ENCODE measurements around the gene DNAJB8. TPM values are rescaled to one million over a fixed set of nuclear protein-coding genes. Genes with fewer than 3 reads are reported as not detected.

Gene DNAJB8
- total RNA-seq, 4 donors from 2014 or later: not detected

DNA sequence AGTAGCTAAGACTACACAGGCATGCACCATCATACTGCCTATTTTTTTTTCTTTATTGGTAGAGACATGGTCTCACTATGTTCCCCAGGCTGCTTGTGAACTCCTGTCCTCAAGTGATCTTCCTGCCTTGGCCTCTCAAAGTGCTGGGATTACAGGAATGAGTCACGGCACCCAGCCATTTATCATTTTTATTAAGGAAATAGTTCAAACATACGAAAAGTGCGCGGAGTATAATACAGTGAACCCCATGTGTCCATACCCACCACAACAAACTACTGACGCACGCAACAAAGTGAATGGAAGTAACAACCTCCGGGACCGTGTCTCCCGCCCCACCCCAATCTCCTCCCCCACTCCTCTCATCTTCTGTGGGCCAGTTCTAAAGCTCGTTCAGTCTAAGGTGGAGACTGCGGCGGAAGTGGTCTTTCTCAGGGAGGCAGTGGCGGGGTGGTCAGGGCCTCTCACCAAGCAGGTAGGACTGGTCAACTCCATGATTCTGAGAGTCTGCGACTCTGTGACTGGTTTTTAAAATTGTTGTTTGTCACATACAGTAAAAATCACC lies 42.1 kb downstream of the DNAJB8 start:
- no peak for TF ChIP-seq POLR2A (IDR thresholded peaks at IDR 0.05)
- TF ChIP-seq, protein P1, sequence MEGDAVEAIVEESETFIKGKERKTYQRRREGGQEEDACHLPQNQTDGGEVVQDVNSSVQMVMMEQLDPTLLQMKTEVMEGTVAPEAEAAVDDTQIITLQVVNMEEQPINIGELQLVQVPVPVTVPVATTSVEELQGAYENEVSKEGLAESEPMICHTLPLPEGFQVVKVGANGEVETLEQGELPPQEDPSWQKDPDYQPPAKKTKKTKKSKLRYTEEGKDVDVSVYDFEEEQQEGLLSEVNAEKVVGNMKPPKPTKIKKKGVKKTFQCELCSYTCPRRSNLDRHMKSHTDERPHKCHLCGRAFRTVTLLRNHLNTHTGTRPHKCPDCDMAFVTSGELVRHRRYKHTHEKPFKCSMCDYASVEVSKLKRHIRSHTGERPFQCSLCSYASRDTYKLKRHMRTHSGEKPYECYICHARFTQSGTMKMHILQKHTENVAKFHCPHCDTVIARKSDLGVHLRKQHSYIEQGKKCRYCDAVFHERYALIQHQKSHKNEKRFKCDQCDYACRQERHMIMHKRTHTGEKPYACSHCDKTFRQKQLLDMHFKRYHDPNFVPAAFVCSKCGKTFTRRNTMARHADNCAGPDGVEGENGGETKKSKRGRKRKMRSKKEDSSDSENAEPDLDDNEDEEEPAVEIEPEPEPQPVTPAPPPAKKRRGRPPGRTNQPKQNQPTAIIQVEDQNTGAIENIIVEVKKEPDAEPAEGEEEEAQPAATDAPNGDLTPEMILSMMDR (IDR thresholded peaks at IDR 0.05): no peak
- intact Hi-C loops (cut with DNase I): loop anchor here (5.0 to 10.0 kb wide), 3 partner anchors 73 to 420 kb away; no protein-coding TSS in a partner anchor
- WGBS, 2 donors: 86 to 87% methylated on average over 14 of the region's 14 CpGs

DNA sequence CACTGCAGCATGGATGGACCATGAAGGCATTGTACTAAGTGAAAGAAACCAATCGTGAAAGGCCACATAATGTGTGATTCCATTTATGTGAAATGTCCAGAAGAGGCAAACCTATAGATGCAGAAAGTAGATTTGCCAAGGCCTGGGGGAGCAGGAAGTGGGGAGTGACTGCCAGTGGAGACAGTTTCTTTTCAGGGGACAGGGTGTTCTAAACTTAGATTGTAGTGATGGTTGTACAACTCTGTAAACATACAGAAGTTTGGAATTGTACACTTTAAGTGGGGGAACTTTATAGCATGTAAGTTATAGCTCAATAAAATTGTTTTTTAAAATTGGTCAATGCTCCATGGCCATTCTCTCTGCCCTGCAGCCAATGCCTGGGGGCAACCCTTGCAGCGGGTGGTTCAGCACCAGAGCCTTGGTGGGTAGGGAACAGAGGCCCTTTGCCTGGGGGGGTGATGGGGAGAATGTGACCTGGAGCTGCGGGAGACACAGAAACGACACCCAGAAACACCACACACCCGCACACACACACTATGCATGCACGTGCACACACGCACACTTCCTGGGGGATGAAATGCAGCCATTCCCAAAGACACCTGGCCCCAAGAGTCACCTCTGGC lies 43.1 kb downstream of the DNAJB8 start:
- WGBS, 2 donors: 95 to 96% methylated on average over 7 of the region's 7 CpGs
- no peak overlapping the region for H3K4me3 ChIP-seq (replicated peaks in 1 of 3)
- intact Hi-C loops (cut with DNase I): loop anchor here (10.0 kb wide), 2 partner anchors 181 to 421 kb away; no protein-coding TSS in a partner anchor
- no peaks in the 10 kb centered on the region for H3K27me3 ChIP-seq
- TF ChIP-seq POLR2A (IDR thresholded peaks at IDR 0.05): no peak
- TF ChIP-seq, protein P1 (IDR thresholded peaks at IDR 0.05): no peak
- H3K27ac ChIP-seq: no peak overlapping the region
- no peaks in the 10 kb centered on the region for H3K36me3 ChIP-seq
- no peak for DNase-seq
- H3K4me1 ChIP-seq: peaks cover 3 to 7% of the 10 kb centered on the region in 2 donors
- H3K9me3 ChIP-seq: no peaks in the 10 kb centered on the region

More for the DNA sequence above, 42.1 kb downstream of the DNAJB8 start:
- peaks cover 3 to 7% of the 10 kb centered on the region in 2 donors for H3K4me1 ChIP-seq
- no peak overlapping the region for H3K4me3 ChIP-seq (replicated peaks in 1 of 3)
- no peak for DNase-seq
- H3K27me3 ChIP-seq: no peaks in the 10 kb centered on the region
- H3K27ac ChIP-seq: no peak overlapping the region
- H3K9me3 ChIP-seq: no peaks in the 10 kb centered on the region
- no peaks in the 10 kb centered on the region for H3K36me3 ChIP-seq

DNA sequence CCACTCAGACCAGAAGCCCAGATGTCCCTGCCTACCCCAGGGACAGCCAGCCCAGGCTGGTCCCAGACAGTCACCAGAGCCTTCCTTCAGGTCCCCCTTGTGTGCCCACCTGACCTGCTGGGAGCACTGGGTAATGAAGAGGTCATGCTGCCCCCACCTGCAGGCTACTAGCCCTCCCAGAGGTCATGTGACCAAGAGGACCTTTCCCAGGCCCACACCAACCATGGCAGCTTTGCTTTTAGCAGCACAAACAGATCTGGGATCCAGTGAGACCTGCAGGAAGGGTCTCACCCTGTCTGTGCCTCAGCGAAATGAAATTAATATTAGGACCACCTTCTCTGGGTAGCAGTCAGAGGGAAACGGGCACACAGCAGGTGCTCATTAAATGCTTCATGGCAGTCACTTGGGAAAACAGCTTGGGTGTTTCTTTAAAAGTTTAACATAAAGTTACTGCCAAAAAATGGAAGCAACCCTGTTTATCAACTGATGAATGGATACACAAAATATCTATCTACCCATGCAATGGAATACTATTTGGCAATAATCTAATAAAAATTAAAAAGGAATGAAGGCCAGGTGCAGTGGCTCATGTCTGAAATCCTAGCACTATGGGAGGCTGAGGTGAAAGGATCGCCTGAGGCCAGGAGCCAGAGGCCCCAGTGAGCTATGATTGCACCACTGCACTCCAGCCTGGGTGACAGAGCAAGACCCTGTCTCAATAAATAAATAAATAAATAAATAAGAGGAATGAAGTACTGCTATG lies 43.7 kb downstream of the DNAJB8 start:
- no peak for DNase-seq

DNA sequence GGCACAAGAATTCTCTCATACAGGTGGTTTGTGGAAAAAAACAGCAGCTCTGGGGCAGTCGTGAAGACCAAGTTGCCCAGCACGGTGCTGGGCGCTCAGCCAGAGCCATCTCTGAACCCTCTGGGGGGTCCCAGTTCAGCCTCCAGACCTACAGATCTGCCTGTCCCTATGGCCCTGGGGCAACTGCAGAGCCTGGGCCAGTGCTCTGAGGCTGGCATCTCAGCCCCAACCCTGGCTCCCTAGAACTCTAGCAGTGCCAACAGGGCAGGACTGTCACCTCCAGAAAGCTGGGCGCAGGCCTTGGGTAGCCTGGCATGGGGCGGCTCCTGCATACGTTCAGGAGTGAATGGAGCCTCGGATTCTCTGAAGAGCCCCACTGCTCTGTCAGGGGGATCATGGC lies 44.7 kb downstream of the DNAJB8 start:
- no peak overlapping the region for H3K27ac ChIP-seq
- peaks cover 3 to 7% of the 10 kb centered on the region in 2 donors for H3K4me1 ChIP-seq
- 60 to 92% methylated on average over 2 to 7 of the region's 7 CpGs for WGBS, 2 donors
- H3K9me3 ChIP-seq: no peaks in the 10 kb centered on the region
- H3K36me3 ChIP-seq: no peaks in the 10 kb centered on the region
- no peaks in the 10 kb centered on the region for H3K27me3 ChIP-seq
- no peak for DNase-seq
- TF ChIP-seq, protein P1 (IDR thresholded peaks at IDR 0.05): no peak
- no peak for TF ChIP-seq POLR2A (IDR thresholded peaks at IDR 0.05)
- intact Hi-C loops (cut with DNase I): loop anchor here (10.0 kb wide), 2 partner anchors 183 to 423 kb away; no protein-coding TSS in a partner anchor
- no peak overlapping the region for H3K4me3 ChIP-seq (replicated peaks in 1 of 3)

More for the DNA sequence above, 43.7 kb downstream of the DNAJB8 start:
- Histone ChIP-seq H3K9me3 (no peaks in the 10 kb centered on the region), H3K27me3 (no peaks in the 10 kb centered on the region), H3K36me3 (no peaks in the 10 kb centered on the region), H3K27ac (no peak overlapping the region), H3K4me3 (replicated peaks in 1 of 3) (no peak overlapping the region), H3K4me1 (peaks cover 3 to 7% of the 10 kb centered on the region in 2 donors)
- TF ChIP-seq, protein P1 (IDR thresholded peaks at IDR 0.05): no peak
- no peak for TF ChIP-seq POLR2A (IDR thresholded peaks at IDR 0.05)
- WGBS, 2 donors: 94 to 96% methylated on average over 3 of the region's 3 CpGs
- intact Hi-C loops (cut with DNase I): loop anchor here (10.0 kb wide), 2 partner anchors 182 to 422 kb away; no protein-coding TSS in a partner anchor
